ENCODE data around the gene C2CD2L. TPM values are rescaled to one million over a fixed set of nuclear protein-coding genes. Genes with fewer than 3 reads are reported as not detected.
"Not testable (repeated sequence)": the region's sequence is repeated elsewhere in the genome, so short reads cannot be mapped to it uniquely, and the experiment has no call there.

Gene C2CD2L
- total RNA-seq, 1 experiment from 2014 or later, result 5.6 TPM

- WGBS (ENCODE audit: extremely low coverage, insufficient read length, low lambda C conversion rate), result no CpG with 5 or more reads among the region's 4 CpGs
- no peak overlapping the region for H2BK12ac ChIP-seq (ENCODE audit: insufficient read length, low read depth, low read length)
Measured at GRCh38 chr11:119134389-119134978, 27.3 kb downstream of the C2CD2L start.

GRCh38 chr11:119139276-119139675, 32.1 kb downstream of the C2CD2L start:
- H2BK5ac ChIP-seq (ENCODE audit: insufficient read length, low read length); H3K36me3 Mint-ChIP-seq (ENCODE audit: insufficient read depth in 1 of 3, low read depth in 3 of 3); H3K79me2 ChIP-seq (ENCODE audit: insufficient read depth, low read length); DNase-seq; H3K27me3 ChIP-seq (ENCODE audit: insufficient read depth, low read length); H2BK120ac ChIP-seq (ENCODE audit: low read depth, low read length, poor library complexity, severe bottlenecking); H4K8ac ChIP-seq (replicated peaks; ENCODE audit: insufficient read length, low read depth, low read length); H3K4ac ChIP-seq (ENCODE audit: low read depth, low read length); H3K4me1 Mint-ChIP-seq; H3K27ac ChIP-seq (ENCODE audit: insufficient read length, low read depth, low read length); H3K9me3 ChIP-seq (ENCODE audit: control insufficient read depth, low read depth, low read length); H2BK20ac ChIP-seq (ENCODE audit: low read depth, low read length, poor library complexity, severe bottlenecking); H3K79me1 ChIP-seq (ENCODE audit: insufficient read depth, low read depth, low read length, poor library complexity, severe bottlenecking); H3K9ac ChIP-seq (ENCODE audit: extremely low read depth, insufficient read length, low read length); H3K56ac ChIP-seq (ENCODE audit: insufficient read length, low read depth, low read length); H4K20me1 ChIP-seq (ENCODE audit: control insufficient read depth, insufficient read depth, insufficient read length); H3K23me2 ChIP-seq (ENCODE audit: insufficient read length, low read depth, low read length, poor library complexity, severe bottlenecking); H3K14ac ChIP-seq (ENCODE audit: insufficient read depth, low read length); H3K4me3 Mint-ChIP-seq; H3K9me3 Mint-ChIP-seq; H4K5ac ChIP-seq (ENCODE audit: insufficient read length, low read depth, low read length); H3T11ph ChIP-seq (ENCODE audit: low read length); H2AFZ ChIP-seq (ENCODE audit: low read length); H3K27ac Mint-ChIP-seq; H2AK5ac ChIP-seq (ENCODE audit: insufficient read length, low read length); H2BK15ac ChIP-seq (ENCODE audit: low read depth, low read length); H4K91ac ChIP-seq (ENCODE audit: insufficient read length, low read depth, low read length); H3K4me2 ChIP-seq (ENCODE audit: insufficient read depth, insufficient read length, low read length); H2BK12ac ChIP-seq (ENCODE audit: insufficient read length, low read depth, low read length); H3K18ac ChIP-seq (ENCODE audit: insufficient read length, low read depth, low read length); H3K4me1 ChIP-seq (ENCODE audit: insufficient read depth, low read length); H3K23ac ChIP-seq (ENCODE audit: insufficient read length, low read depth, low read length): not testable (repeated sequence)
- H3K27me3 Mint-ChIP-seq (ENCODE audit: low read depth), result peaks cover 20% of the 10 kb centered on the region
- WGBS (ENCODE audit: extremely low coverage, insufficient read length, low lambda C conversion rate), result no CpG with 5 or more reads among the region's 10 CpGs

More at GRCh38 chr11:119134389-119134978, 27.3 kb downstream of the C2CD2L start:
- no peaks in the 10 kb centered on the region; a peak in 1 of 4 replicates for H3K4me1 Mint-ChIP-seq
- no peak overlapping the region for H4K5ac ChIP-seq (ENCODE audit: insufficient read length, low read depth, low read length)
- H3K79me1 ChIP-seq (ENCODE audit: insufficient read depth, low read depth, low read length, poor library complexity, severe bottlenecking), result no peaks in the 10 kb centered on the region
- H4K91ac ChIP-seq (ENCODE audit: insufficient read length, low read depth, low read length), result no peak overlapping the region
- no peaks in the 10 kb centered on the region for H3K4me1 ChIP-seq (ENCODE audit: insufficient read depth, low read length)
- H3K14ac ChIP-seq (ENCODE audit: insufficient read depth, low read length), result no peak overlapping the region
- no peak overlapping the region for H3K27ac Mint-ChIP-seq
- peaks cover 13% of the 10 kb centered on the region for H3K27me3 Mint-ChIP-seq (ENCODE audit: low read depth)
- H3K36me3 Mint-ChIP-seq (ENCODE audit: insufficient read depth in 1 of 3, low read depth in 3 of 3), result peaks cover 26 to 50% (median 42%) of the 10 kb centered on the region in 3 experiments; a peak in 6 of 7 replicates
- H3K4ac ChIP-seq (ENCODE audit: low read depth, low read length), result no peak overlapping the region
- H2BK20ac ChIP-seq (ENCODE audit: low read depth, low read length, poor library complexity, severe bottlenecking), result no peak overlapping the region
- no peak overlapping the region for H3K27ac ChIP-seq (ENCODE audit: insufficient read length, low read depth, low read length)
- no peaks in the 10 kb centered on the region for H3K9me3 Mint-ChIP-seq
- no peak overlapping the region for H2AFZ ChIP-seq (ENCODE audit: low read length)
- H3K9ac ChIP-seq (ENCODE audit: extremely low read depth, insufficient read length, low read length), result no peak overlapping the region
- H2BK15ac ChIP-seq (ENCODE audit: low read depth, low read length), result no peak overlapping the region
- no peak overlapping the region for H3K4me3 Mint-ChIP-seq
- H3K56ac ChIP-seq (ENCODE audit: insufficient read length, low read depth, low read length), result no peak overlapping the region
- no peak overlapping the region for H4K8ac ChIP-seq (replicated peaks; ENCODE audit: insufficient read length, low read depth, low read length)
- H3K4me2 ChIP-seq (ENCODE audit: insufficient read depth, insufficient read length, low read length), result no peak overlapping the region
- H2AK5ac ChIP-seq (ENCODE audit: insufficient read length, low read length), result no peak overlapping the region
- no peak overlapping the region for H2BK5ac ChIP-seq (ENCODE audit: insufficient read length, low read length)
- no peak overlapping the region for H3T11ph ChIP-seq (ENCODE audit: low read length)
- H3K79me2 ChIP-seq (ENCODE audit: insufficient read depth, low read length), result no peaks in the 10 kb centered on the region
- TF ChIP-seq CTCF (conservative IDR thresholded peaks at IDR 0.05), result peak; percentile 72
- no peaks in the 10 kb centered on the region for H4K20me1 ChIP-seq (ENCODE audit: control insufficient read depth, insufficient read depth, insufficient read length)
- no peak overlapping the region for H3K18ac ChIP-seq (ENCODE audit: insufficient read length, low read depth, low read length)
- H3K23me2 ChIP-seq (ENCODE audit: insufficient read length, low read depth, low read length, poor library complexity, severe bottlenecking), result no peaks in the 10 kb centered on the region
- no peak overlapping the region for H2BK120ac ChIP-seq (ENCODE audit: low read depth, low read length, poor library complexity, severe bottlenecking)
- H3K27me3 ChIP-seq (ENCODE audit: insufficient read depth, low read length), result no peaks in the 10 kb centered on the region; the same call in 1 of the 2 replicates
- no peak for DNase-seq
- H3K23ac ChIP-seq (ENCODE audit: insufficient read length, low read depth, low read length), result no peak overlapping the region
- no peaks in the 10 kb centered on the region for H3K9me3 ChIP-seq (ENCODE audit: control insufficient read depth, low read depth, low read length)

All from H9 (cell line).